NCI-H128 (cell line): ENCODE results near the gene NAT16.
"Not testable (repeated sequence)": the region's sequence is repeated elsewhere in the genome, so short reads cannot be mapped to it uniquely, and the experiment has no call there.

Source experiments
- DNase-seq: peaks from one replicate; lab custom pipeline; 2025; ENCODE audit not compliant: unreplicated experiment; lab: John Stamatoyannopoulos, UW

The NAT16 gene

DNA sequence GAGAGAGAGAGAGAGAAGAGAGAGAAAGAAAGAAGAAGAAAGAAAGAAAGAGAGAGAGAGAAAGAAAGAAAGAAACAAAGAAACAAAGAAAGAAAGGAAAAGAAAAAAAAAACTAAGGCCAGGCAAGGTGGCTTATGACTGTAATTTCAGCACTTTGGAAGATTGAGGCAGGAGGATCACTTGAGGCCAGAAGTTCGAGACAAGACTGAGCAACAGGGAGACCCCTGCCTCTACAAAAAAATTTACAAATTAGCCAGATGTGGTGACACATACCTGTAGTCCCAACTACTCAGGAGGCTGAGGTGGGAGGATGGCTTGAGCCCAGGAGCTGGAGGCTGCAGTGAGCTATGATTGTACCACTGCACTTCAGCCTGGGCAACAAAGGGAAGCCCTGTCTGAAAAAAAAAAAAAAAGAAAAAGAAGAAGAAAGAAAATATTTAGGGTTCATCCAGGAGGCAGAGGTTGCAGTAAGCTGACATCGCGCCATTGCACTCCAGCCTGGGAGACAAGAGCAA lies 50.4 kb downstream of the NAT16 start:
- no peak for DNase-seq

DNA sequence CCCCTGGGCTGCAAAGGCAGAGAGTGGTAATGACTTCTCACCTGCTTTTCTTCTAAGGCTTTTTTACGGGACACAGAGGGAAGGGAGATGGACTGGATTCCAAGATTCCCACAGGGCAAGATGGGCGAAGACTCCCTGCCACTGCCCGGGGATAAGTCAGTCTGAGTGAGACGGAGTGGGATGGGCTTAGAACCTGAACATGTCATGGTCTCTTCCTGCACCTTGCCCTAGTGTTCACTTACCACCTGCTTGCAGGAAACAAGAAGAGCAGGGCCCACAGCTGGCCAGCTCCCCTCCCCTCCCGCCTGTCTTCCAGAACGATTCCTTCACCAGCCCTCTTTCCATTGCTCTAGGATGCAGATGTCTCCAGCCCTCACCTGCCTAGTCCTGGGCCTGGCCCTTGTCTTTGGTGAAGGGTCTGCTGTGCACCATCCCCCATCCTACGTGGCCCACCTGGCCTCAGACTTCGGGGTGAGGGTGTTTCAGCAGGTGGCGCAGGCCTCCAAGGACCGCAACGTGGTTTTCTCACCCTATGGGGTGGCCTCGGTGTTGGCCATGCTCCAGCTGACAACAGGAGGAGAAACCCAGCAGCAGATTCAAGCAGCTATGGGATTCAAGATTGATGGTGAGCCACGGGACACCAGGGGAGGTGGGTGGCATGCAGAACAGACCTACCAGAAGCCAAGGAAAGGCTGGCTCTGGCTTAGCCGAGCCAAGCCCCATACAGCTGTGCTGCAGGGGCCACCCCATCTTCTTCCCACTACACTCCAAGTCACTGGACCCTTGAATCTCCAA lies 51.9 kb downstream of the NAT16 start:
- DNase-seq, result no peak

DNA sequence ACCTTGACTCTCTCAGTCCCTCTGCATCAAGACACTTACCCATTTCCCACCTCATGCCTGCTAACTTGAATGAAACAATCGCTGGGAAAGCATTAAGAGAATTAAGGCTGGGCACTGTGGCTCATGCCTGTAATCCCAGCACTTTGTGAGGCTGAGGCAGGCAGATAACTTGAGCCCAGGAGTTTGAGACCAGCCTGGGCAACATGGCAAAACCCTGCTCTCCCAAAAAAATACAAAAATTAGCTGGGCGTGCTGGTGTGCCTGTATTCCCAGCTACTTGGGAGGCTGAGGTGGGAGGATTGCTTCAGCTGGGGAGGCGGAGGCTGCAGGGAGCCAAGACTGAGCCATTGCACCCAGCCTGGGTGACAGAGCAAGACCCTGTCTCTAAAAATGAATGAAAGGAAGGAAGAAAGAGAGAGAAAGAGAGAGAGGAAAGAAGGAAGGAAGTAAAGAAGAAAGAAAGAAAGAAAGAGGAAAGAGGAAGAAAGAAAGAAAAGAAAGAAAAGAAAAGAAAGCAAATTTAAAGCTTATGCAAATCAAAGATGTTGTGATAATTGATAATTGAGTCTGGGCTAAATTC lies 52.5 kb downstream of the NAT16 start:
- no peak for DNase-seq

GRCh38 chr7:101126651-101127459 lies 53.2 kb downstream of the NAT16 start, which contains the start of gene SERPINE1:
Gene SERPINE1 (plus strand): TSS chr7:101127104. CDS start chr7:101128394, 1,290 bp downstream.
- DNase-seq, result no peak

GRCh38 chr7:101125989-101126650 lies 54.0 kb downstream of the NAT16 start:
- no peak for DNase-seq

GRCh38 chr7:101124376-101125056 lies 55.6 kb downstream of the NAT16 start:
- DNase-seq, result no peak

GRCh38 chr7:101123703-101124068 lies 56.4 kb downstream of the NAT16 start:
- DNase-seq, result no peak

DNA sequence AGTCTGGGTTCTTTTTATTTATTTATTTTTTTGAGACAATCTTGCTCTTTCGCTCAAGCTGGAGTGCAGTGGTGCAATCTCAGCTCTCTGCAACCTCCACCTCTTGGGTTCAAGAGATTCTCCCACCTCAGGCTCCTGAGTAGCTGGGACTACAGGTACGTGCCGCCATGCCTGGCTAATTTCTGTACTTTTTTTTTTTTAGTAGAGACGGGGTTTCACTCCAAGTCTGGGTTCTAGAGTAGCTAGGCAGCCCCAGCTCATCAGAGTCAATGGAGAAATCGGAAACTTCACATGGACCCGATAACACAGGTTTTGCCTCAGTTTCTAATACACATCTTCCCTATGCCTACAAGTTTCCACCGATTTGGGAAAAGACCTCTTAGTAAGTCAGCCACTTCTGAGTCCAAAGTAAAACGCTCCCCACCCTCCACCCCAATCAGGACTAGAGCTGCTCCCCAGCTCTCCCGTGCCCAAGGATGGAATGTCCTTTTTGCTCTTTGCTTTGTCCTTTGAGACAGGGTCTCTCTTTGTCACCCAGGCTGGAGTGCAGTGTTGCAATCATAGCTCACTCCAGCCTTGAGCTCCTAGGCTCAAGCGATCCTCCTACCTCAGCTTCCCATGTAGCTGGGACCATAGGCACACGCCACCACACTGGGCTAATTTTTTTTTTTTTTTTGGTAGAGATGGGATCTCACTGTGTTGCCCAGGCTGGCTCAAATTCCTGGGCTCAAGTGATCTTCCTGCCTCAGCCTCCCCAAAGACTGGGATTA lies 57.0 kb downstream of the NAT16 start:
- DNase-seq, result no peak

GRCh38 chr7:101121991-101122932 lies 57.8 kb downstream of the NAT16 start:
- DNase-seq, result no peak

DNA sequence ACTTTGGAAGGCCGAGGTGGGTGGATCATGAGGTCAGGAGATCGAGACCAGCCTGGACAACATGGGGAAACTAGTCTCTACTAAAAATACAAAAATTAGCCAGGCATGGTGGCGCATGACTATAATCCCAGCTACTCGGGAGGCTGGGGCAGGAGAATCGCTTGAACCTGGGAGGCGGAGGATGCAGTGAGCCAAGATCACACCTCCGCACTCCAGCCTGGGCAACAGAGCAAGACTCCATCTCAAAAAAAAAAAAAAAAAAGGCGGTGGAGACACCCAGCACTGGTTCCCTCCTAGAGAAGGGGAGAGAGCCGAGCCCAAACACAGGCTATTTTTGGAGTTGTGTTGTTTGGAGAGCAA lies 58.5 kb downstream of the NAT16 start:
- not testable (repeated sequence) for DNase-seq
